K562 (cell line): ENCODE data around the gene RALGPS1. TPM values are rescaled to one million over a fixed set of nuclear protein-coding genes. Genes with fewer than 3 reads are reported as not detected.

Experiments
- CTCFL ChIP-seq: IDR thresholded peaks from 2 replicates; pipeline ENCODE4 v1.6.1; 2011; ENCODE audit warnings: borderline replicate concordance, low read depth, mild to moderate bottlenecking, moderate library complexity, low read length; ENCODE audit not compliant: insufficient read depth, poor library complexity, severe bottlenecking
- ELF4 ChIP-seq: fragments of 450-650 bp; formaldehyde crosslinking; IDR thresholded peaks from 2 replicates; pipeline ENCODE4 v1.4.0; 2022; ENCODE audit warnings: missing genetic modification characterization
- FOXJ2 ChIP-seq: fragments of 200-800 bp; sonication (Bioruptor generic); IDR thresholded peaks from 2 replicates; pipeline ENCODE4 v1.6.1; 2016; ENCODE audit warnings: missing genetic modification characterization, missing compliant biosample characterization
- GATAD2B ChIP-seq: fragments of 450-650 bp; IDR thresholded peaks from 2 replicates; pipeline ENCODE4 v1.6.1; 2017; ENCODE audit warnings: mild to moderate bottlenecking, borderline replicate concordance
- HMG20B ChIP-seq: fragments of 250-450 bp; sonication (Bioruptor Pico); IDR thresholded peaks from 2 replicates; pipeline ENCODE4 v1.5.0; 2021; ENCODE audit warnings: mild to moderate bottlenecking
- HNRNPL ChIP-seq: fragments of 200-400 bp; formaldehyde crosslinking; IDR thresholded peaks from 2 replicates; pipeline ENCODE4 v1.6.1; 2017; ENCODE audit warnings: low read depth, mild to moderate bottlenecking, low read length
- HOMEZ ChIP-seq: fragments of 250-450 bp; sonication (Bioruptor Pico); IDR thresholded peaks from 2 replicates; pipeline ENCODE4 v1.4.0; 2020; ENCODE audit warnings: mild to moderate bottlenecking, moderate library complexity
- MBD2 ChIP-seq: sonication (generic); IDR thresholded peaks from 2 replicates; pipeline ENCODE4 v1.6.1; 2016; ENCODE audit warnings: low read depth, borderline replicate concordance
- MITF ChIP-seq: IDR thresholded peaks from 2 replicates; pipeline ENCODE4 v1.6.1; 2014; ENCODE audit warnings: antibody characterized with exemption
- NFIC ChIP-seq: fragments of 450-650 bp; IDR thresholded peaks from 2 replicates; pipeline ENCODE4 v1.6.1; 2017; ENCODE audit warnings: mild to moderate bottlenecking, inconsistent platforms
- NR0B1 ChIP-seq: fragments of 450-650 bp; IDR thresholded peaks from one replicate; pipeline ENCODE4 v1.6.1; 2018; ENCODE audit warnings: mild to moderate bottlenecking, moderate library complexity; ENCODE audit not compliant: partially characterized antibody
- SAFB ChIP-seq: fragments of 200-400 bp; formaldehyde crosslinking; IDR thresholded peaks from 2 replicates; pipeline ENCODE4 v1.6.1; 2017; ENCODE audit warnings: low read depth, low read length, borderline replicate concordance
- SP1 ChIP-seq: sonication (generic); formaldehyde crosslinking; IDR thresholded peaks from 2 replicates; pipeline ENCODE4 v1.8.1; 2022; ENCODE audit warnings: mild to moderate bottlenecking, missing genetic modification reagents
- SRSF9 ChIP-seq: fragments of 200-400 bp; formaldehyde crosslinking; IDR thresholded peaks from 2 replicates; pipeline ENCODE4 v1.6.1; 2017; ENCODE audit warnings: low read depth, low read length, borderline replicate concordance
- TAF1 ChIP-seq: IDR thresholded peaks from 2 replicates; pipeline ENCODE4 v1.6.1; 2011; ENCODE audit warnings: mild to moderate bottlenecking, low read length, moderate library complexity; ENCODE audit not compliant: insufficient read depth, control insufficient read depth, severe bottlenecking; ENCODE audit errors: extremely low read depth
- TRIM28 ChIP-seq: fragments of 450-650 bp; IDR thresholded peaks from 2 replicates; pipeline ENCODE4 v1.6.1; 2017
- ZBTB7A ChIP-seq: IDR thresholded peaks from 2 replicates; pipeline ENCODE4 v1.6.1; 2011; ENCODE audit warnings: low read depth, mild to moderate bottlenecking, low read length, moderate library complexity, borderline replicate concordance; ENCODE audit not compliant: control insufficient read depth
- ZNF224 ChIP-seq: sonication (generic); formaldehyde crosslinking; IDR thresholded peaks from 2 replicates; pipeline ENCODE4 v1.8.0; 2022; ENCODE audit warnings: mild to moderate bottlenecking, missing genetic modification reagents
- ZNF395 ChIP-seq: fragments of 200-800 bp; sonication (Bioruptor generic); IDR thresholded peaks from 2 replicates; pipeline ENCODE4 v1.6.1; 2017; ENCODE audit warnings: missing genetic modification characterization, missing compliant biosample characterization
- polyA plus RNA-seq, 8 experiments: library from polyadenylated mRNA; depleted of rRNA in 4 of 8; stranded (reverse) in 5 of 8; unstranded in 3 of 8; fragments of >200 nt; fragmentation: Nextera tagmentation in 2 of 8; fragmentation: Illumina TruSeq in 1 of 8; extraction: Ambion mirVana in 2 of 8; extraction: Trizol in 1 of 8; gene quantifications; 2 replicates each; pipeline versions ENCODE4 v1.2.1 to v1.2.3, GENCODE V29; 2011 to 2014; ENCODE audit warnings: inconsistent platforms in 1 of 8, missing spikeins in 1 of 8
- total RNA-seq, 7 experiments: library from RNA; depleted of rRNA in 6 of 7; stranded (reverse); fragments of >200 nt in 6 of 7; fragmentation: Illumina TruSeq in 2 of 7; extraction: Trizol in 2 of 7; gene quantifications; 2 replicates each; pipeline versions ENCODE4 v1.2.1 to v1.2.3, GENCODE V29; 2011 to 2021; ENCODE audit warnings: low replicate concordance in 1 of 7

Gene RALGPS1
- total and polyA plus RNA-seq, 9 of the 15 experiments (the other 6 are each of a cell fraction or from before 2014, with no cell fraction given): 0.04 to 2.6 (median 1.5) TPM

GRCh38 chr9:127224883-127225739 lies 310.5 kb downstream of the RALGPS1 start (continued):
- TF ChIP-seq NR0B1 (no peak), ELF4 (CRISPR knock-in tag) (no peak), TRIM28 (no peak), FOXJ2 (no peak), ZNF224 (CRISPR knock-in tag) (no peak), SAFB (no peak), CTCFL (peak; percentile 42), MITF (no peak), SRSF9 (no peak), HNRNPL (no peak), MBD2 (peak; percentile 95), SP1 (CRISPR knock-in tag) (peak; percentile 82), GATAD2B (peak; percentile 54; the same call in 1 of the 2 replicates), HMG20B (CRISPR knock-in tag) (no peak), ZBTB7A (peak; percentile 42; the same call in 1 of the 2 replicates), TAF1 (no peak), HOMEZ (CRISPR knock-in tag) (no peak), NFIC (peak; percentile 46; the same call in 1 of the 2 replicates), ZNF395 (CRISPR knock-in tag) (no peak)
